Thyroid gland (tissue), 4 donors: ENCODE results near the gene DPP3. TPM values are rescaled to one million over a fixed set of nuclear protein-coding genes. Genes with fewer than 3 reads are reported as not detected.

Experiments used
- DNase-seq, 2 donors: peaks; one replicate each; pipeline ENCODE4 v3.0.0-alpha.2; 2019
- H3K27ac ChIP-seq, 3 donors: fragments of 200-600 bp; sonication (generic); 1 replicate in 2 of 3; 2 replicates in 1 of 3; pipeline ENCODE4 v1.5.1; 2016 to 2019; ENCODE audit warnings: mild to moderate bottlenecking in 1 of 3, moderate library complexity in 1 of 3
- H3K27me3 ChIP-seq: fragments of 200-600 bp; sonication (generic); one replicate; pipeline ENCODE4 v1.5.1; 2019
- H3K36me3 ChIP-seq, 2 donors: fragments of 200-600 bp; sonication (generic); one replicate each; pipeline ENCODE4 v1.5.1; 2016 to 2019
- H3K4me1 ChIP-seq, 2 donors: fragments of 200-600 bp; sonication (generic); one replicate each; pipeline ENCODE4 v1.5.1; 2017 to 2019
- H3K4me3 ChIP-seq, 3 donors: fragments of 200-600 bp; sonication (generic); replicated peaks in 1 of 3; 1 replicate in 2 of 3; 2 replicates in 1 of 3; pipeline ENCODE4 v1.5.1; 2016; ENCODE audit warnings: mild to moderate bottlenecking in 1 of 3
- H3K9me3 ChIP-seq: fragments of 200-600 bp; sonication (generic); one replicate; pipeline ENCODE4 v1.5.1; 2017
- CTCF ChIP-seq, 6 experiments: fragments of 200-600 bp in 3 of 6; fragments of 450-650 bp in 3 of 6; sonication (generic) in 3 of 6; IDR thresholded peaks; one replicate each; pipeline ENCODE4 v1.5.1; 2016 to 2019; ENCODE audit warnings: antibody characterized with exemption in 6 of 6, mild to moderate bottlenecking in 2 of 6, inconsistent platforms in 1 of 6, moderate library complexity in 1 of 6
- POLR2A ChIP-seq, 2 donors: fragments of 450-650 bp; IDR thresholded peaks; one replicate each; pipeline ENCODE4 v1.6.1; 2017; ENCODE audit warnings: antibody characterized with exemption in 2 of 2, mild to moderate bottlenecking in 2 of 2, moderate library complexity in 1 of 2
- WGBS, 2 donors: methylation state at CpG; one replicate each; pipeline ENCODE4 v1.1.5; 2017; 5-methylcytosine and 5-hydroxymethylcytosine counted together
- intact Hi-C: fragments of 100-400 bp; cut with DNase I; formaldehyde crosslinking; loops from one replicate; pipeline ENCODE4 v1.15.1; 2023
- total RNA-seq, 4 donors: library from RNA; depleted of rRNA; stranded (reverse); fragments of >200 nt; gene quantifications; one replicate each; pipeline ENCODE4 v1.2.3, GENCODE V29; 2016

The DPP3 gene
- total RNA-seq, 4 donors from 2014 or later: 10.9 to 38.7 (median 35.8) TPM

GRCh38 chr11:66498506-66498905 is 18.3 kb downstream of the DPP3 start:
- no peaks in the 10 kb centered on the region for H3K27me3 ChIP-seq
- TF ChIP-seq POLR2A (IDR thresholded peaks at IDR 0.05) (no peak), CTCF (IDR thresholded peaks at IDR 0.05) (no peak)
- no peak overlapping the region for H3K27ac ChIP-seq
- no peak for DNase-seq
- H3K9me3 ChIP-seq: no peaks in the 10 kb centered on the region
- H3K36me3 ChIP-seq: peaks cover 8 to 22% of the 10 kb centered on the region in 2 donors
- no peak overlapping the region for H3K4me3 ChIP-seq
- no peaks in the 10 kb centered on the region for H3K4me1 ChIP-seq
- 95 to 97% methylated on average over 5 of the region's 5 CpGs for WGBS, 2 donors
- intact Hi-C loops: no loop called here

GRCh38 chr11:66505276-66505816 is 25.1 kb downstream of the DPP3 start:
- TF ChIP-seq CTCF (IDR thresholded peaks at IDR 0.05): no peak
- TF ChIP-seq POLR2A (IDR thresholded peaks at IDR 0.05): no peak
- WGBS, 2 donors: 90 to 95% methylated on average over 1 of the region's 1 CpG
- no peak for DNase-seq
- Histone ChIP-seq H3K27ac (no peak overlapping the region), H3K4me1 (peaks cover 0 to 3% of the 10 kb centered on the region in 2 donors), H3K27me3 (no peaks in the 10 kb centered on the region), H3K36me3 (peaks cover 1 to 3% of the 10 kb centered on the region in 2 donors), H3K4me3 (no peak overlapping the region), H3K9me3 (no peaks in the 10 kb centered on the region)
- intact Hi-C loops: no loop called here

DNA sequence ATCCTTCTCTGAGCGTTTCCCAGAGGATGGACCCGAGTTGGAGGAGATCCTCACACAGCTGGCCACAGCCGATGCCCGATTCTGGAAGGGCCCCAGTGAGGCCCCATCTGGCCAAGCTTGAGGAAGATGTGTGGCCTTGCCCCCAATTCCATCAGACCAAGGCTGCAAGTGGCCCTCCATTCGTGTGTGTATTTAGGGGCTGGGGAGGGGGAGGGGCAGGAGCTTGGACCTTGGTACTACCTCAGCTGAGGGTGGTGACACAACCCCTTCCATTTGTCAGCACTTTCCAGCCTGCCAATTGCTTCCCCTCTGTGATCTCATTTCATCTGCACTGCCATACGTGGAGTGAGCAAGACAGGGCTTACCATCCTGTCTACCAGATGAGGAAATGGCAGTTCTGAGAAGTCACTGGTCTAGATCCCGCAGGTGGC is 28.9 kb downstream of the DPP3 start:
- no peak overlapping the region for H3K4me3 ChIP-seq
- TF ChIP-seq POLR2A (IDR thresholded peaks at IDR 0.05): no peak
- TF ChIP-seq CTCF (IDR thresholded peaks at IDR 0.05): no peak
- H3K27ac ChIP-seq: no peak overlapping the region
- 86 to 90% methylated on average over 5 to 7 of the region's 7 CpGs for WGBS, 2 donors
- peaks cover 0 to 10% of the 10 kb centered on the region in 2 donors for H3K4me1 ChIP-seq
- H3K27me3 ChIP-seq: no peaks in the 10 kb centered on the region
- intact Hi-C loops: no loop called here
- DNase-seq: no peak
- peaks cover 0 to 3% of the 10 kb centered on the region in 2 donors for H3K36me3 ChIP-seq
- H3K9me3 ChIP-seq: no peaks in the 10 kb centered on the region

- 2 to 3% methylated on average over 11 to 25 of the region's 31 CpGs for WGBS, 2 donors
- intact Hi-C loops: no loop called here
- TF ChIP-seq CTCF (IDR thresholded peaks at IDR 0.05) (no peak), POLR2A (IDR thresholded peaks at IDR 0.05) (peak in 1 of 2 donors; percentile 67)
Observed at GRCh38 chr11:66510271-66510989, 30.2 kb downstream of the DPP3 start, which contains the start of gene BBS1. Gene BBS1, plus strand, starts transcription at chr11:66510635. Its CDS starts 25 bp downstream, at chr11:66510660.

GRCh38 chr11:66510990-66511339 is 30.7 kb downstream of the DPP3 start:
- intact Hi-C loops: no loop called here
- 3 to 7% methylated on average over 5 of the region's 5 CpGs for WGBS, 2 donors
- Histone ChIP-seq H3K27ac (peak overlapping the region in 1 of 3 donors; percentile 59), H3K9me3 (no peaks in the 10 kb centered on the region), H3K36me3 (peaks cover 0 to 5% of the 10 kb centered on the region in 2 donors), H3K4me3 (peak overlapping the region; percentile 55 to 75 (median 75)), H3K27me3 (no peaks in the 10 kb centered on the region), H3K4me1 (peaks cover 0 to 10% of the 10 kb centered on the region in 2 donors)
- no peak for DNase-seq
- TF ChIP-seq POLR2A (IDR thresholded peaks at IDR 0.05): no peak

More at GRCh38 chr11:66510271-66510989, 30.2 kb downstream of the DPP3 start, which contains the start of gene BBS1:
- H3K27me3 ChIP-seq: no peaks in the 10 kb centered on the region
- no peaks in the 10 kb centered on the region for H3K9me3 ChIP-seq
- H3K27ac ChIP-seq: peak within 1 kb of the TSS in 1 of 3 donors; percentile 59
- peak within 1 kb of the TSS; percentile 55 to 75 (median 75) for H3K4me3 ChIP-seq
- DNase-seq: peak; percentile 85 to 87
- peaks cover 0 to 10% of the 10 kb centered on the region in 2 donors for H3K4me1 ChIP-seq
- peaks cover 0 to 5% of the 10 kb centered on the region in 2 donors for H3K36me3 ChIP-seq
